ENCODE results near the gene PEDS1. TPM values are rescaled to one million over a fixed set of nuclear protein-coding genes. Genes with fewer than 3 reads are reported as not detected.

The PEDS1 gene
- total and polyA plus RNA-seq, 2 of the 8 experiments (the other 6 are each of a cell fraction or from before 2014, with no cell fraction given) = 28.9 to 75.9 TPM

DNA sequence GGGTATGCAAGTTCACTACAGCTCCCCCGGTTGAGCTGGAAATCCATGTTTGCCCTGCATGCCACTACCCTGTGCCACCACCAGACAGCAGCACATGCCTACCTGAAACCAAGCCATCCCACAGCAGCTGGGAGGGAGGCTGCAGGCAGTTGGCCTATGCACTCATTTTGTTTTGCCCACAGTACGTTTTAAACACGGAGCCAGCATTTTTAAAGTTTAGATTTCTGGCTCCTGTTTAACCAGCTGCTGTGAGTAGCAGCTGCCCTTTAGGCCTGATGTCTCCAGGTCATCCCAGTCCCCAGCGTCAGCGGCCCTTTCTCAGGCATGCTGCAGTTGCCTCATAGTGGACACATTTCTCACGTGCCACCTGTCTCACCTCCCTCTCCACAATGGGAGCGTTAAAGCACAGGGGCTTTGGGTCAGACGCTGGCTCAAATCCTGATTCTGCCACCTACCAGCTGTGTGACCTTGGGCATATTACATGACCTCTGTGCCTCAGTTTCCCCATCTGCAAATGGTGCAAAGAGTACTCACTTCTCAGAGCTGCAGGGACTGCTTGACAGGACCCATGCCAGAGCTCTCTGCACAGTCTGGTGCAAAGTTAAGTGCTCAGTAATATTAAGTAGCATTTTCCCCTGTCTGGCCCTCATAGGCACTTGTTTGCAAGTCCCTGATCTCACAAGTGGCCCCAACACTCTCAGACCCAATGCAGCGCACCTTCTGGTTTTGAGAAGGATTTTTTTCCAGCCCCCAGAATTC lies 32.4 kb downstream of the PEDS1 start (continued):
- TF ChIP-seq SIN3A (conservative IDR thresholded peaks at IDR 0.05 in 1 of 2, IDR thresholded peaks at IDR 0.05 in 1 of 2; ENCODE audit: low read depth in 1 of 2, low read length in 2 of 2) (0 out of 4 replicates have a peak, but pooled peaks of 1 of the 2 experiments have one; percentile 34), YY1 (IDR thresholded peaks at IDR 0.05; ENCODE audit: low read depth, low read length) (peak; percentile 71; the same call in 1 of the 2 replicates), SRF (IDR thresholded peaks at IDR 0.05; ENCODE audit: low read depth, low read length) (no peak), POLR2AphosphoS5 (IDR thresholded peaks at IDR 0.05; ENCODE audit: low read depth, low read length) (peak; percentile 34; the same call in 1 of the 2 replicates), RBBP5 (IDR thresholded peaks at IDR 0.05; ENCODE audit: borderline replicate concordance, low read depth, low read length) (no peak), NANOG (IDR thresholded peaks at IDR 0.05; ENCODE audit: insufficient read depth, low read depth, low read length, poor library complexity, severe bottlenecking) (no peak), JUND (IDR thresholded peaks at IDR 0.05; ENCODE audit: low read length) (no peak), RAD21 (IDR thresholded peaks at IDR 0.05 in 1 of 2, conservative IDR thresholded peaks at IDR 0.05 in 1 of 2; ENCODE audit: low read depth in 2 of 2, low read length in 2 of 2) (peak; percentile 95 to 98), TEAD4 (IDR thresholded peaks at IDR 0.05; ENCODE audit: low read depth, low read length) (peak; percentile 45; the same call in 1 of the 2 replicates), CREB1 (IDR thresholded peaks at IDR 0.05) (no peak), EP300 (IDR thresholded peaks at IDR 0.05; ENCODE audit: borderline replicate concordance in 1 of 2, low read depth in 2 of 2, low read length in 2 of 2) (no peak)
